HG03354 (cell line): ENCODE data around the gene FAM169A.
"Not testable (repeated sequence)": the region's sequence is repeated elsewhere in the genome, so short reads cannot be mapped to it uniquely, and the experiment has no call there.

Experiments
- ATAC-seq: cut with Tn5 transposase; IDR thresholded peaks from one replicate; pipeline ENCODE4 v1.9.1; 2021; ENCODE audit warnings: mild to moderate bottlenecking; ENCODE audit not compliant: unreplicated experiment, poor library complexity, severe bottlenecking

The FAM169A gene

GRCh38 chr5:74873525-74874249, 7.5 kb upstream of the FAM169A start:
- ATAC-seq = no peak

- no peak for ATAC-seq
These were observed 4.3 kb upstream of the FAM169A start for GRCh38 chr5:74870299-74871067.

GRCh38 chr5:74869414-74869813, 3.2 kb upstream of the FAM169A start:
- ATAC-seq = not testable (repeated sequence)

GRCh38 chr5:74866596-74867162, 492 bp upstream of the FAM169A start:
- peak; percentile 13 for ATAC-seq

- no peak for ATAC-seq
These were observed 857 bp downstream of the FAM169A start for GRCh38 chr5:74865256-74865803.

GRCh38 chr5:74864823-74865222, 1.4 kb downstream of the FAM169A start:
- ATAC-seq = no peak

- no peak for ATAC-seq
These were observed 2.5 kb downstream of the FAM169A start for GRCh38 chr5:74863726-74864125.

GRCh38 chr5:74862221-74862620, 4.0 kb downstream of the FAM169A start:
- ATAC-seq = no peak

- not testable (repeated sequence) for ATAC-seq
These were observed 9.2 kb downstream of the FAM169A start for GRCh38 chr5:74856975-74857374.

- ATAC-seq = no peak
These were observed 12.9 kb downstream of the FAM169A start for GRCh38 chr5:74853256-74853655.

- ATAC-seq = no peak
These were observed 14.4 kb downstream of the FAM169A start for GRCh38 chr5:74851684-74852353.

- no peak for ATAC-seq
These were observed 15.3 kb downstream of the FAM169A start for GRCh38 chr5:74850789-74851425.

- ATAC-seq = no peak
These were observed 16.2 kb downstream of the FAM169A start for GRCh38 chr5:74850030-74850429.

GRCh38 chr5:74848553-74849025, 17.6 kb downstream of the FAM169A start:
- no peak for ATAC-seq

GRCh38 chr5:74839229-74839628, 27.0 kb downstream of the FAM169A start:
- ATAC-seq = no peak

GRCh38 chr5:74838262-74838661, 27.9 kb downstream of the FAM169A start:
- no peak for ATAC-seq

GRCh38 chr5:74837115-74837514, 29.1 kb downstream of the FAM169A start:
- ATAC-seq = no peak

GRCh38 chr5:74833537-74834266, 32.5 kb downstream of the FAM169A start:
- no peak for ATAC-seq

- no peak for ATAC-seq
These were observed 36.8 kb downstream of the FAM169A start for GRCh38 chr5:74829413-74829812.
